ENCODE data around the gene RFTN2.
"Not testable (repeated sequence)": the region's sequence is repeated elsewhere in the genome, so short reads cannot be mapped to it uniquely, and the experiment has no call there.

RFTN2 gene, protein sequence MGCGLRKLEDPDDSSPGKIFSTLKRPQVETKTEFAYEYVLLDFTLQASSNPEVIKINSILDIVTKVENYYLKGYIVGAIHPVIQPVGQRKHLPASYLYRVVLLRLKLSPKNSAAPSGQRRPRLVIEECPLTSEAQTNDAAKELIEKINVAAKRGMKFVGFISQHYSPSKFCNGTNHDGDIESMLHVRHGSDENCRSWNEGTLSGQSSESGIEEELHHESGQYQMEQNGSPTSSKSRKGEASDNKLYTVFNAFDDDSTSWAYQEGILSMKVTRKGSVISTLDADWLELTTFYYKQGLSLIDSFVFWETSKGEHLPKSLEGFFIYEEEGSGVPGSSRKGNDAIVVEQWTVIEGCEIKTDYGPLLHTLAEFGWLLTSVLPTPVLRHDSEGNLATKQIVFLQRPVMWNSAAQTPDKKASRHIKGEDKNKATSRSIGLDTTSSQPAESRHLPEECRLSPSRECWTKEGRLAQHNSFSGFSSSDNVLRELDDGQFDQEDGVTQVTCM

GRCh38 chr2:197675246-197675645 is at the start of gene RFTN2:
Gene RFTN2, minus strand, starts transcription at chr2:197675587. Its CDS starts 129 bp downstream, at chr2:197675458.
- DNase-seq, result no peak
- Histone ChIP-seq H3K4me3 (ENCODE audit: low read depth, low read length) (no peak within 1 kb of the TSS), H3K27me3 (ENCODE audit: insufficient read depth, low read depth, severe bottlenecking) (no peaks in the 10 kb centered on the region), H3K36me3 (no peaks in the 10 kb centered on the region), H3K27ac (no peak within 1 kb of the TSS), H3K9me3 (ENCODE audit: severe bottlenecking) (no peaks in the 10 kb centered on the region)
- TF ChIP-seq, protein P1, sequence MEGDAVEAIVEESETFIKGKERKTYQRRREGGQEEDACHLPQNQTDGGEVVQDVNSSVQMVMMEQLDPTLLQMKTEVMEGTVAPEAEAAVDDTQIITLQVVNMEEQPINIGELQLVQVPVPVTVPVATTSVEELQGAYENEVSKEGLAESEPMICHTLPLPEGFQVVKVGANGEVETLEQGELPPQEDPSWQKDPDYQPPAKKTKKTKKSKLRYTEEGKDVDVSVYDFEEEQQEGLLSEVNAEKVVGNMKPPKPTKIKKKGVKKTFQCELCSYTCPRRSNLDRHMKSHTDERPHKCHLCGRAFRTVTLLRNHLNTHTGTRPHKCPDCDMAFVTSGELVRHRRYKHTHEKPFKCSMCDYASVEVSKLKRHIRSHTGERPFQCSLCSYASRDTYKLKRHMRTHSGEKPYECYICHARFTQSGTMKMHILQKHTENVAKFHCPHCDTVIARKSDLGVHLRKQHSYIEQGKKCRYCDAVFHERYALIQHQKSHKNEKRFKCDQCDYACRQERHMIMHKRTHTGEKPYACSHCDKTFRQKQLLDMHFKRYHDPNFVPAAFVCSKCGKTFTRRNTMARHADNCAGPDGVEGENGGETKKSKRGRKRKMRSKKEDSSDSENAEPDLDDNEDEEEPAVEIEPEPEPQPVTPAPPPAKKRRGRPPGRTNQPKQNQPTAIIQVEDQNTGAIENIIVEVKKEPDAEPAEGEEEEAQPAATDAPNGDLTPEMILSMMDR (IDR thresholded peaks at IDR 0.05; ENCODE audit: low read depth, low read length), result no peak

DNA sequence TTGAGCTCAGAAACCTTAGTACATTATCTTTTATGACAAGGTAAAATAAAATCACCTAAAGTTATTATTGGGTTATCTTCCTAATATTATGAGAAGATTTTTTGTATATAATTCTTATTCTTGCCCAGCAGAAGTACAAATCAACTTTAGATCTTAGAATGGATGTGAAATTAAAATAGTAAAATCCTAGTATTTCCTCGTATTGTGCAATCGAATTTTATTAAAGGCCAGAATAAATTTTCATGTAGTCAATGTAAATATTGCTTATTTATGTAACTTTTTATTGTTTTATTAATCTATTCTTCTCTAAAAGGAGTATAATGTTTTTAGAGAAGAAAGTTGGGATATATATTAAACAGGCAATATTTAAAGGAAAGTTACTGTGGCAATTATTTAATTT is 42.5 kb upstream of the RFTN2 start:
- no peaks in the 10 kb centered on the region for H3K9me3 ChIP-seq (ENCODE audit: severe bottlenecking)
- H3K4me3 ChIP-seq (ENCODE audit: low read depth, low read length), result no peak overlapping the region
- H3K36me3 ChIP-seq, result no peaks in the 10 kb centered on the region
- no peak overlapping the region for H3K27ac ChIP-seq
- H3K27me3 ChIP-seq (ENCODE audit: insufficient read depth, low read depth, severe bottlenecking), result no peaks in the 10 kb centered on the region
- TF ChIP-seq, protein P1 (IDR thresholded peaks at IDR 0.05; ENCODE audit: low read depth, low read length), result no peak
- DNase-seq, result no peak

DNA sequence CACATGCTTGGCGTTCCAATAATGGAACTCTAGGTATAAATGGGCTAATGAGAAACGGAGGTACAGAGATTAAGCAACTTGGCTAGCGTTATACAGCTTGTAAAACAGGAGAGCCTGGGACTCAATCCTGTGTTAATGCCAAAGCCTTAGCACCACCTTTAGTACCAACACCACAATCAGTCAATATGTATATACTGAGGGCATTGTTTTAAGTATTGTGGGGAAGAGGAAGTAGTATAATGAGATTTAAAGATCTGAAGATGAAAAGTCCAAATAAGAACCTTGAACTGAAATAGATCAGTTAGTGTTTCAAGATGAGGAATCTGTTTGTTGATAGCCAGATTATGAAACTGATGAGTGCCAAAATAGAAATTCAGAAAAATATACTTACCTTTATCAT is 37.9 kb upstream of the RFTN2 start:
- peaks cover 16% of the 10 kb centered on the region for H3K36me3 ChIP-seq
- H3K4me3 ChIP-seq (ENCODE audit: low read depth, low read length), result no peak overlapping the region

DNA sequence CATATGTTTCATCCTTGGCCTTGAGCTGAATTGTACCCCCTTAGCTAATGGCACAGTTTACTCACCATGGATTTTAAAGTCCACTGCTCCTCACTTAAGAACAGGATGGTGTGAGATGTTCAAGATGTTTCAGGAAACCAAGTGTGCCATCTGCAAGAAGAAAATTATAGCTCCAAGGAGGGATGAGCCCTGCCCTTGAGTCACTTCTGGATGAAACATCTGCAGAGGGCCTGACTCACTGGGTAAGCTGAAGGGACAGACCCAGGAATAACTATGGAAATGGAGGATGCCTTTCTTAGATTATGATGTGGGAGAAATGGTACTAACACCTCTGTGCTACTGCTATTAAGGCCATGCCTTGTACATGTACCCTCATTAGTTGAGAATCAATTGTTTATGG is 36.2 kb upstream of the RFTN2 start:
- TF ChIP-seq, protein P1 (IDR thresholded peaks at IDR 0.05; ENCODE audit: low read depth, low read length), result no peak
- Histone ChIP-seq H3K9me3 (ENCODE audit: severe bottlenecking) (no peaks in the 10 kb centered on the region), H3K27ac (no peak overlapping the region), H3K36me3 (peaks cover 18% of the 10 kb centered on the region), H3K27me3 (ENCODE audit: insufficient read depth, low read depth, severe bottlenecking) (no peaks in the 10 kb centered on the region), H3K4me3 (ENCODE audit: low read depth, low read length) (no peak overlapping the region)
- no peak for DNase-seq

More for the DNA sequence above, 37.9 kb upstream of the RFTN2 start:
- DNase-seq, result no peak
- H3K27ac ChIP-seq, result no peak overlapping the region
- no peaks in the 10 kb centered on the region for H3K9me3 ChIP-seq (ENCODE audit: severe bottlenecking)
- TF ChIP-seq, protein P1 (IDR thresholded peaks at IDR 0.05; ENCODE audit: low read depth, low read length), result no peak
- H3K27me3 ChIP-seq (ENCODE audit: insufficient read depth, low read depth, severe bottlenecking), result no peaks in the 10 kb centered on the region

DNA sequence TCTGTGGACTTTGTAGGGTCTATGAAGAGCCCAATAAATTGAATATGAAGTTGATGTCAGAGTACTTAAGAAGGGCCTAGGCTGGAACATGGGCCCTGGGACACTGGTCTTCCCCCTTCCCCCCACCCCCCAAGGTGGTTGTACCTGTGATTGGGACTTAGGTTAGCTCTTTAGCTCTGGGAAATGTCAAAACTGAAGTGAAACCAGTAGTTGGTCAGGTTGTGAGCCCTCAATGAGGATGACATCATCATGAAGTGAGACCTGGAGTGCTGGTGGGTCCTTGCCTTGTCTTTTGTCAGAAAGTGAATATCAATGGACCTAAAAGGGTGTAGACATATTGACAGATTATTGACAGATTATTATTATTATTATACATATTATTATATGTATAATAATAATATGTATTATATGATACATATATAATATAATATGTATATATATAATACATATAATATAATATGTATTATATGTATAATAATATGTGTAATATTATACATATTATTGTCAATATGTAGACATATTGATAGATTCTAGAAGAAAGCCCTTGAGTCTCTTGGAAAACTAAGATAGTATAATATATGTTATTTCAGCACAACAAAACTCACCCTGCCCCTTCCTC is 35.1 kb upstream of the RFTN2 start:
- TF ChIP-seq, protein P1 (IDR thresholded peaks at IDR 0.05; ENCODE audit: low read depth, low read length), result no peak
- peaks cover 18% of the 10 kb centered on the region for H3K36me3 ChIP-seq
- DNase-seq, result no peak
- no peak overlapping the region for H3K4me3 ChIP-seq (ENCODE audit: low read depth, low read length)
- H3K9me3 ChIP-seq (ENCODE audit: severe bottlenecking), result no peaks in the 10 kb centered on the region
- no peaks in the 10 kb centered on the region for H3K27me3 ChIP-seq (ENCODE audit: insufficient read depth, low read depth, severe bottlenecking)
- no peak overlapping the region for H3K27ac ChIP-seq

DNA sequence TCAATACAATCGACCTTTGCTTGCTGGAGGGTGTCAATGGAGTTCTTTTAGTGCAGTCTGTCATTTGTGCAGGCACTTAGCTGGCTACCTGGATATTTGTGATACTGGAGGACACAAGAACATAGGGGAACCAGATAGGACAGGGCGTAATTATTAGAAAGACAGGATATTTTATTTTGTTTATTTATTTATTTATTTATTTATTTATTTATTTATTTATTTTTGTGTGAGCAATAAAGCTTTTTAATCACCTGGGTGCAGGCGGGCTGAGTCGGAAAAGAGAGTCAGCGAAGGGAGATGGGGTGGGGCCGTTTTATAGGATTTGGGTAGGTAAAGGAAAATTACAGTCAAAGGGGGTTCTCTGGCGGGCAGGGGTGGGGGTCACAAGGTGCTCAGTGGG is 33.8 kb upstream of the RFTN2 start:
- peaks cover 18% of the 10 kb centered on the region for H3K36me3 ChIP-seq
- not testable (repeated sequence) for H3K27me3 ChIP-seq (ENCODE audit: insufficient read depth, low read depth, severe bottlenecking); H3K4me3 ChIP-seq (ENCODE audit: low read depth, low read length); H3K27ac ChIP-seq; H3K9me3 ChIP-seq (ENCODE audit: severe bottlenecking); DNase-seq

Data from WERI-Rb-1 (cell line).